Activated CD8-positive, alpha-beta memory T cell treated with anti-CD3 and anti-CD28 coated beads for 48 hours (primary cell): ENCODE measurements around the gene CAV1.
"Not testable (repeated sequence)": the region's sequence is repeated elsewhere in the genome, so short reads cannot be mapped to it uniquely, and the experiment has no call there.

Experiments used
- DNase-seq, 3 experiments: peaks; one replicate each; pipeline ENCODE4 v3.0.0-alpha.2; 2020; ENCODE audit warnings: low read depth in 2 of 3, low spot score in 2 of 3

The CAV1 gene

GRCh38 chr7:116524609-116525297, at the start of gene CAV1:
CAV1 (plus strand) TSS chr7:116525036; CDS start chr7:116525063, 27 bp downstream.
- DNase-seq = peak in 2 of 3 experiments; percentile 11 to 26

GRCh38 chr7:116477625-116478024, 47.2 kb upstream of the CAV1 start:
- DNase-seq = no peak

GRCh38 chr7:116478834-116479233, 46.0 kb upstream of the CAV1 start:
- no peak for DNase-seq

- no peak for DNase-seq
These were observed 41.4 kb upstream of the CAV1 start for GRCh38 chr7:116483271-116483942.

- not testable (repeated sequence) for DNase-seq
These were observed 40.4 kb upstream of the CAV1 start for GRCh38 chr7:116484389-116484788.

- DNase-seq = no peak
These were observed 36.8 kb upstream of the CAV1 start for GRCh38 chr7:116487907-116488521.

- no peak for DNase-seq
These were observed 34.5 kb upstream of the CAV1 start for GRCh38 chr7:116490351-116490750.

- DNase-seq = no peak
These were observed 32.8 kb upstream of the CAV1 start for GRCh38 chr7:116491887-116492653.

- DNase-seq = no peak
These were observed 32.2 kb upstream of the CAV1 start for GRCh38 chr7:116492654-116493109.

GRCh38 chr7:116493449-116493848, 31.4 kb upstream of the CAV1 start:
- no peak for DNase-seq

GRCh38 chr7:116494472-116494871, 30.4 kb upstream of the CAV1 start:
- DNase-seq = no peak

GRCh38 chr7:116495736-116496135, 29.1 kb upstream of the CAV1 start:
- no peak for DNase-seq

- no peak for DNase-seq
These were observed 28.2 kb upstream of the CAV1 start for GRCh38 chr7:116496653-116497052.

GRCh38 chr7:116497708-116498107, 27.1 kb upstream of the CAV1 start:
- no peak for DNase-seq

- DNase-seq = peak in 1 of 3 experiments; percentile 1
These were observed 25.4 kb upstream of the CAV1 start, which contains the start of gene CAV2 for GRCh38 chr7:116499168-116500077. CAV2 (plus strand) TSS chr7:116499738; CDS start chr7:116499782, 44 bp downstream.

GRCh38 chr7:116500078-116500853, 24.6 kb upstream of the CAV1 start:
- peak in 2 of 3 experiments; percentile 5 to 26 for DNase-seq

GRCh38 chr7:116501425-116502167, 23.2 kb upstream of the CAV1 start:
- no peak for DNase-seq

GRCh38 chr7:116502201-116503096, 22.4 kb upstream of the CAV1 start:
- no peak for DNase-seq
